T-cell (primary cell): ENCODE results near the gene ZNF775. TPM values are rescaled to one million over a fixed set of nuclear protein-coding genes. Genes with fewer than 3 reads are reported as not detected.

Source experiments
- ATAC-seq, 4 experiments: fragments of 200-7000 bp in 3 of 4; fragments of 150-1000 bp in 1 of 4; cut with Tn5 transposase; replicated peaks in 1 of 4; 1 replicate in 3 of 4; 2 replicates in 1 of 4; pipeline ENCODE4 v1.10.0; 2021; ENCODE audit warnings: moderate library complexity in 3 of 4, mild to moderate bottlenecking in 2 of 4, moderate number of reproducible peaks in 1 of 4
- CTCF ChIA-PET, 2 donors: fragments of 300-600 bp; sonication (Branson Sonifier 250); formaldehyde crosslinking; loops; one replicate each; lab custom pipeline; 2022; ENCODE audit warnings: antibody characterized with exemption in 2 of 2; lab: Charles Lee
- POLR2A ChIA-PET, 2 donors: fragments of 300-600 bp; sonication (Branson Sonifier 250); formaldehyde crosslinking; loops; one replicate each; lab custom pipeline; 2022; ENCODE audit warnings: antibody characterized with exemption in 2 of 2; lab: Charles Lee
- DNase-seq, 35 experiments: peaks; one replicate each; pipeline versions ENCODE4 v3.0.0 to v3.0.0-alpha.2; 2013 to 2023
- H3K27ac ChIP-seq: one replicate; pipeline ENCODE4 v1.5.1; 2013; ENCODE audit warnings: low read length
- H3K27me3 ChIP-seq, 2 experiments: replicated peaks in 1 of 2; 1 replicate in 1 of 2; 2 replicates in 1 of 2; pipeline versions ENCODE4 v1.6.1 to v1.7.0; 2013; ENCODE audit warnings: low read length in 1 of 2, mixed read lengths in 1 of 2; ENCODE audit not compliant: control insufficient read depth in 2 of 2, insufficient read depth in 2 of 2; ENCODE audit errors: extremely low read depth in 1 of 2
- H3K36me3 ChIP-seq, 2 donors: 1 replicate in 1 of 2; 2 replicates in 1 of 2; pipeline versions ENCODE4 v1.6.1 to v1.7.0; 2013; ENCODE audit warnings: low read length in 1 of 2; ENCODE audit not compliant: control insufficient read depth in 2 of 2, insufficient read depth in 1 of 2; ENCODE audit errors: extremely low read depth in 1 of 2
- H3K4me1 ChIP-seq, 2 experiments: 1 replicate in 1 of 2; 2 replicates in 1 of 2; pipeline versions ENCODE4 v1.6.1 to v1.7.0; 2013; ENCODE audit warnings: low read length in 2 of 2, mixed read lengths in 1 of 2; ENCODE audit not compliant: insufficient read depth in 2 of 2, control insufficient read depth in 1 of 2; ENCODE audit errors: extremely low read depth in 1 of 2
- H3K4me3 ChIP-seq, 2 donors: 1 replicate in 1 of 2; 2 replicates in 1 of 2; pipeline versions ENCODE4 v1.5.1 to v1.7.0; 2013; ENCODE audit warnings: mild to moderate bottlenecking in 2 of 2, low read length in 1 of 2, moderate library complexity in 1 of 2; ENCODE audit not compliant: control insufficient read depth in 1 of 2; ENCODE audit errors: extremely low read depth in 1 of 2
- H3K9me3 ChIP-seq: 2 replicates; pipeline ENCODE4 v1.7.0; 2013
- H3K27ac Mint-ChIP-seq, 2 donors: one replicate each; pipeline ENCODE4 v1.8.0; 2020 to 2021; ENCODE audit warnings: mild to moderate bottlenecking in 2 of 2, mixed read lengths in 2 of 2
- H3K27me3 Mint-ChIP-seq, 2 donors: one replicate each; pipeline ENCODE4 v1.8.0; 2021 to 2022; ENCODE audit warnings: mixed read lengths in 2 of 2
- H3K36me3 Mint-ChIP-seq: one replicate; pipeline ENCODE4 v1.8.0; 2021; ENCODE audit warnings: mixed read lengths
- H3K4me1 Mint-ChIP-seq, 3 donors: one replicate each; pipeline ENCODE4 v1.8.0; 2020 to 2022; ENCODE audit warnings: mixed read lengths in 3 of 3, mild to moderate bottlenecking in 1 of 3
- H3K4me3 Mint-ChIP-seq, 3 donors: one replicate each; pipeline ENCODE4 v1.8.0; 2020 to 2022; ENCODE audit warnings: mild to moderate bottlenecking in 3 of 3, mixed read lengths in 3 of 3, moderate library complexity in 3 of 3
- H3K9me3 Mint-ChIP-seq, 3 donors: one replicate each; pipeline ENCODE4 v1.8.0; 2020 to 2022; ENCODE audit warnings: mixed read lengths in 3 of 3
- WGBS: methylation state at CpG from one replicate; pipeline ENCODE4 v1.1.5; 2013; ENCODE audit warnings: missing lambda C conversion rate; ENCODE audit not compliant: insufficient coverage; 5-methylcytosine and 5-hydroxymethylcytosine counted together
- total RNA-seq, 35 experiments: library from RNA in 6 of 35; stranded (reverse) in 6 of 35; fragments of 120-200 nt in 1 of 35; gene quantifications; one replicate each; pipeline versions ENCODE4 v1.2.1 to v1.2.4 and lab custom pipeline; 2013 to 2026

Gene ZNF775
- total RNA-seq, 5 donors from 2014 or later (not counting 1 experiment from before 2014, with no cell fraction given): 1.9 to 8.6 (median 6.3) TPM

GRCh38 chr7:150396851-150397260 is 17.7 kb downstream of the ZNF775 start:
- POLR2A ChIA-PET: no interaction called here

GRCh38 chr7:150397346-150398107 is 18.4 kb downstream of the ZNF775 start:
- ChIA-PET CTCF (no interaction called here), POLR2A (no interaction called here)
- no peak overlapping the region for H3K4me3 ChIP-seq
- H3K9me3 Mint-ChIP-seq: no peaks in the 10 kb centered on the region
- no peak overlapping the region for H3K27ac Mint-ChIP-seq
- DNase-seq (no peak), ATAC-seq (no peak)
- peaks cover 9% of the 10 kb centered on the region for H3K36me3 Mint-ChIP-seq
- H3K27ac ChIP-seq: no peak overlapping the region
- WGBS: 99% methylated on average over 85 of the region's 91 CpGs
- no peaks in the 10 kb centered on the region for H3K4me1 ChIP-seq
- peaks cover 7 to 16% (median 8%) of the 10 kb centered on the region in 3 donors for H3K4me1 Mint-ChIP-seq
- H3K27me3 ChIP-seq: no peaks in the 10 kb centered on the region
- H3K9me3 ChIP-seq: no peaks in the 10 kb centered on the region
- H3K27me3 Mint-ChIP-seq: no peaks in the 10 kb centered on the region
- H3K36me3 ChIP-seq: peaks cover 4 to 9% of the 10 kb centered on the region in 2 donors
- H3K4me3 Mint-ChIP-seq: no peak overlapping the region

More at GRCh38 chr7:150396851-150397260, 17.7 kb downstream of the ZNF775 start:
- Mint-ChIP-seq H3K27ac (no peak overlapping the region), H3K4me3 (no peak overlapping the region), H3K27me3 (no peaks in the 10 kb centered on the region), H3K9me3 (no peaks in the 10 kb centered on the region), H3K4me1 (peaks cover 7 to 13% (median 12%) of the 10 kb centered on the region in 3 donors), H3K36me3 (peaks cover 9% of the 10 kb centered on the region)
- WGBS: over 99% methylated on average over 37 of the region's 48 CpGs
- DNase-seq (no peak), ATAC-seq (no peak)
- CTCF ChIA-PET: no interaction called here
- H3K4me3 ChIP-seq: no peak overlapping the region
- H3K27ac ChIP-seq: no peak overlapping the region
- H3K9me3 ChIP-seq: no peaks in the 10 kb centered on the region
- no peaks in the 10 kb centered on the region for H3K27me3 ChIP-seq
- H3K4me1 ChIP-seq: no peaks in the 10 kb centered on the region
- H3K36me3 ChIP-seq: peaks cover 4 to 9% of the 10 kb centered on the region in 2 donors

DNA sequence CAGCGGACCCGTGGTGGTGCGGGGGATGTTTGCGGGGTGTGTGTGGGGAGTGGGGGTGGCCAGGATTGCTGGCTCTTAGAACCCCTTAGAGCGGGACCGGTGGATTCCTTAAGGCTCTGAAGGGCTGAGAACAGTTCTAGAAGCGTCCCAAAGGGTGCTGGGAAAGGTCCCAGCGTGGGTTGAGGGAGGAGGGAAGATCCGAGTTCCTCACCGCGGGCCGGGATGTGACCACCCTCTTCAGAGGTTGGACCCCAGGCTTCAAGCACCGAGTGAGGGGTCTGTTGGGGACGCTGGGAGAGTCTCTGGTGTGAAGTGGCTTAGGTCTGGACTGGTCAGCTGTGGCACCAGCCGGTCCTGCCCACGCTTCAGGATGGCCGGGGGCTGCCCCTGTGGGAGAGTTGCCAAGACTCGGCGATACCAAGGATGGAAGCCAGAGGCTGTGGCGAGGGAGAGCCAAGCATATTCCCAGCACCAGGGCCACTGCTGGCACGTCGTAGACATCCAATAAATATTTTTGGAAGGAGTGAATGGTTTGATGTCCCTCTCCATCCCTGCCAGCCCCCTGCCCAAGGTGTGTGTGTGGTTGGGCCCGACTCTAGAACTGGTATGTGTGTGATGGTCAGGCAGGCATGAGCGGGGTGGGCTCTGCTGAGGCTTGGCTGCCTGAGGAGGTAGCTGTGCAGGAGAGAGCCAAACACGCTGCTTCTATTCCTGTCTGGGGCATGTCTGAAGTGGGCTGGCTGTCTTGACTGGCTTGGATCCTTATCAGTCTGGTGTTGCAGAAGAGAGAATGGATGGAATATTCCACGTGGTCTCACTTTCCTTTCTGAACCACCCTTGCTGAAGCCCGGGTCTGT is 19.2 kb downstream of the ZNF775 start:
- ChIA-PET POLR2A (no interaction called here), CTCF (no interaction called here)

GRCh38 chr7:150398965-150399320 is 19.8 kb downstream of the ZNF775 start:
- DNase-seq (no peak), ATAC-seq (no peak)
- no CpG with 5 or more reads among the region's 2 CpGs for WGBS
- peaks cover 9% of the 10 kb centered on the region for H3K36me3 Mint-ChIP-seq
- Histone ChIP-seq H3K9me3 (no peaks in the 10 kb centered on the region), H3K4me3 (no peak overlapping the region), H3K36me3 (peaks cover 4 to 9% of the 10 kb centered on the region in 2 donors), H3K27ac (no peak overlapping the region), H3K27me3 (no peaks in the 10 kb centered on the region), H3K4me1 (peaks cover 0 to 7% of the 10 kb centered on the region in 2 experiments)
- H3K4me3 Mint-ChIP-seq: no peak overlapping the region
- ChIA-PET POLR2A (no interaction called here), CTCF (no interaction called here)
- no peaks in the 10 kb centered on the region for H3K27me3 Mint-ChIP-seq
- H3K4me1 Mint-ChIP-seq: peaks cover 11 to 28% (median 13%) of the 10 kb centered on the region in 3 donors
- H3K27ac Mint-ChIP-seq: no peak overlapping the region
- H3K9me3 Mint-ChIP-seq: no peaks in the 10 kb centered on the region

More for the DNA sequence above, 19.2 kb downstream of the ZNF775 start:
- Histone ChIP-seq H3K36me3 (peaks cover 4 to 9% of the 10 kb centered on the region in 2 donors), H3K27ac (no peak overlapping the region), H3K4me1 (peaks cover 0 to under 1% of the 10 kb centered on the region in 2 experiments), H3K9me3 (no peaks in the 10 kb centered on the region), H3K27me3 (no peaks in the 10 kb centered on the region), H3K4me3 (no peak overlapping the region)
- Mint-ChIP-seq H3K27ac (no peak overlapping the region), H3K9me3 (no peaks in the 10 kb centered on the region), H3K27me3 (no peaks in the 10 kb centered on the region), H3K4me1 (peaks cover 6 to 22% (median 8%) of the 10 kb centered on the region in 3 donors), H3K4me3 (no peak overlapping the region), H3K36me3 (peaks cover 9% of the 10 kb centered on the region)
- no peak for DNase-seq
- no peak for ATAC-seq
- 96% methylated on average over 23 of the region's 27 CpGs for WGBS

DNA sequence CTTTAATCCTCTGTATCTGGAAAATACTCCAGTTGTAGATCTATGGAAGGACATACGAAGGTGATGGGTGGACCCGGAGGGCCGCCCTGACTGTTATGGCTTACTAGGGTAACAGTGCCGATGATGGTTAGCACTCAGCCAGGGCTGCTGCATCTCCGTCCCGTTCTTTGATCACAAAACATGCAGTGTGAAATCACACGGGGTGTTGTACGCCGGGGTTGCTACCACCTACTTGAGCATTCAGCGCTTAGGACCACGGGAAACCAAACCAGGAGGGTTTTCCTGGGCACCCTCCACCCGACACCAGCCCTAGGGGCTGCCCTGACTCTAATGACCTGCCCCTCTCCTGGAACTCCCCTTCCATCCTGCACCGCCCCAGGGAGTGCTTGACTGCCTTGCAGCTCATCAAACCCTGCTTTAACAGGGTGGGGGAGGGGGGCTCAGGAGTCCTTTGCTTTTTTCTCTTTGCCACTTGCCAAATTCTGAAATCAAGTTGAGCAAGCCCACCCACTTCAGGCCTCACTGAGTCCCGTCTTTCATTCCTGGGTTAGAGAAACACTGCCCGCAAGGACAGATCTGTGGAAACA is 20.4 kb downstream of the ZNF775 start:
- no peaks in the 10 kb centered on the region for H3K9me3 ChIP-seq
- H3K27me3 ChIP-seq: no peaks in the 10 kb centered on the region
- no peak for ATAC-seq
- H3K36me3 ChIP-seq: peaks cover 4 to 9% of the 10 kb centered on the region in 2 donors
- DNase-seq: no peak
- peaks cover 0 to 13% of the 10 kb centered on the region in 2 experiments for H3K4me1 ChIP-seq
- ChIA-PET POLR2A (no interaction called here), CTCF (no interaction called here)
- peaks cover 9% of the 10 kb centered on the region for H3K36me3 Mint-ChIP-seq
- H3K27ac ChIP-seq: no peak overlapping the region
- H3K4me1 Mint-ChIP-seq: peaks cover 16 to 31% (median 19%) of the 10 kb centered on the region in 3 donors
- H3K27me3 Mint-ChIP-seq: no peaks in the 10 kb centered on the region
- H3K4me3 ChIP-seq: no peak overlapping the region
- H3K9me3 Mint-ChIP-seq: no peaks in the 10 kb centered on the region
- no peak overlapping the region for H3K27ac Mint-ChIP-seq
- WGBS: 94% methylated on average over 11 of the region's 15 CpGs
- H3K4me3 Mint-ChIP-seq: no peak overlapping the region

- ATAC-seq: no peak
- Mint-ChIP-seq H3K4me1 (peaks cover 16 to 28% (median 17%) of the 10 kb centered on the region in 3 donors), H3K36me3 (peaks cover 9% of the 10 kb centered on the region), H3K4me3 (no peak overlapping the region), H3K27me3 (no peaks in the 10 kb centered on the region), H3K27ac (no peak overlapping the region), H3K9me3 (no peaks in the 10 kb centered on the region)
- Histone ChIP-seq H3K27me3 (no peaks in the 10 kb centered on the region), H3K27ac (no peak overlapping the region), H3K4me1 (peaks cover 0 to 16% of the 10 kb centered on the region in 2 experiments), H3K4me3 (no peak overlapping the region), H3K9me3 (no peaks in the 10 kb centered on the region), H3K36me3 (peaks cover 4 to 9% of the 10 kb centered on the region in 2 donors)
- POLR2A ChIA-PET: no interaction called here
- 82% methylated on average over 6 of the region's 11 CpGs for WGBS
- no peak for DNase-seq
- CTCF ChIA-PET: no interaction called here
Observed at GRCh38 chr7:150400008-150400787, 21.1 kb downstream of the ZNF775 start.
